Uterus (tissue), 4 donors: ENCODE results near the gene CTDP1. TPM values are rescaled to one million over a fixed set of nuclear protein-coding genes. Genes with fewer than 3 reads are reported as not detected.

Experiments
- DNase-seq, 2 donors: peaks; one replicate each; pipeline ENCODE4 v3.0.0-alpha.2; 2019 to 2020
- H3K27ac ChIP-seq, 2 donors: fragments of 200-600 bp; sonication (generic); 1 replicate in 1 of 2; 2 replicates in 1 of 2; pipeline ENCODE4 v1.5.1; 2016 to 2018
- H3K27me3 ChIP-seq, 2 donors: fragments of 200-600 bp; sonication (generic); one replicate each; pipeline ENCODE4 v1.5.1; 2018 to 2019; ENCODE audit warnings: control low read depth in 1 of 2
- H3K36me3 ChIP-seq, 2 donors: fragments of 200-600 bp; sonication (generic); one replicate each; pipeline ENCODE4 v1.5.1; 2019; ENCODE audit warnings: control low read depth in 1 of 2
- H3K4me1 ChIP-seq, 2 donors: fragments of 200-600 bp; sonication (generic); one replicate each; pipeline ENCODE4 v1.5.1; 2018 to 2019; ENCODE audit warnings: control low read depth in 1 of 2
- H3K4me3 ChIP-seq, 2 donors: fragments of 200-600 bp; sonication (generic); 1 replicate in 1 of 2; 2 replicates in 1 of 2; pipeline ENCODE4 v1.5.1; 2018 to 2019; ENCODE audit warnings: mild to moderate bottlenecking in 1 of 2
- H3K9me3 ChIP-seq, 2 donors: fragments of 200-600 bp; sonication (generic); one replicate each; pipeline ENCODE4 v1.5.1; 2019; ENCODE audit warnings: control low read depth in 1 of 2
- POLR2A ChIP-seq, 2 donors: fragments of 450-650 bp; IDR thresholded peaks; one replicate each; pipeline ENCODE4 v1.6.1; 2016; ENCODE audit warnings: antibody characterized with exemption in 2 of 2, mild to moderate bottlenecking in 1 of 2, moderate library complexity in 1 of 2
- intact Hi-C: fragments of 100-400 bp; cut with DNase I; formaldehyde crosslinking; loops from one replicate; pipeline ENCODE4 v1.15.1; 2023; ENCODE audit warnings: low total_unique reads
- total RNA-seq, 4 donors: library from RNA; depleted of rRNA in 3 of 4; stranded (reverse); fragments of >200 nt in 3 of 4; gene quantifications; one replicate each; pipeline versions ENCODE4 v1.1.0 to v1.2.4, GENCODE V29; 2014 to 2023
- TF ChIP-seq, protein P1 (sequence below), 4 experiments: fragments of 200-600 bp in 2 of 4; fragments of 450-650 bp in 2 of 4; sonication (generic) in 2 of 4; IDR thresholded peaks; one replicate each; pipeline ENCODE4 v1.5.1; 2016 to 2019; ENCODE audit warnings: antibody characterized with exemption in 4 of 4, mild to moderate bottlenecking in 2 of 4, moderate library complexity in 1 of 4
- donor health status: DM: yes; HTN: yes; CAD: no.

Gene CTDP1
- total RNA-seq, 4 donors from 2014 or later: 6.2 to 22.5 (median 20.4) TPM

DNA sequence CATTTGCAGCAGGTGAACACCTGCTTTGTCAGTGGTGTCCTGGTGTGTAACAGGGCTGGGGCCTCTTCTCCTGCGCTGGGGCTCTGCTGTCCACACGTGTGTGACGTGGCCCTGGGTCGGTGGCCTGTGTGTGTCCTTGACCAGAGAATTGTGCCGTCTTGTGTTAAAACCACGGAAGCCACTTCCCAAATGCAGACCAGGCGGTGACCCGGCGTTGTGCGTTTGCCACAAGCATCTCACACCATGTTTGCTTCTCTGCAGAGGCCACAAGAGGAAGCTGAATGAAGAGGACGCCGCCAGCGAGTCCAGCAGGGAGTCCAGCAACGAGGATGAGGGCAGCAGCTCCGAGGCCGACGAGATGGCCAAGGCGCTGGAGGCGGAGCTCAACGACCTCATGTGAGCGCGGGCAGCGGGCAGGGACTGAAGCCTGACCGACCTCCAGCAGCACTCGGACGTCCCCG is 73.8 kb downstream of the CTDP1 start:
- intact Hi-C loops: no loop called here
- Histone ChIP-seq H3K36me3 (no peaks in the 10 kb centered on the region), H3K27me3 (no peaks in the 10 kb centered on the region), H3K27ac (no peak overlapping the region), H3K9me3 (no peaks in the 10 kb centered on the region), H3K4me3 (no peak overlapping the region), H3K4me1 (no peaks in the 10 kb centered on the region)
- no peak for TF ChIP-seq POLR2A (IDR thresholded peaks at IDR 0.05)
- TF ChIP-seq, protein P1, sequence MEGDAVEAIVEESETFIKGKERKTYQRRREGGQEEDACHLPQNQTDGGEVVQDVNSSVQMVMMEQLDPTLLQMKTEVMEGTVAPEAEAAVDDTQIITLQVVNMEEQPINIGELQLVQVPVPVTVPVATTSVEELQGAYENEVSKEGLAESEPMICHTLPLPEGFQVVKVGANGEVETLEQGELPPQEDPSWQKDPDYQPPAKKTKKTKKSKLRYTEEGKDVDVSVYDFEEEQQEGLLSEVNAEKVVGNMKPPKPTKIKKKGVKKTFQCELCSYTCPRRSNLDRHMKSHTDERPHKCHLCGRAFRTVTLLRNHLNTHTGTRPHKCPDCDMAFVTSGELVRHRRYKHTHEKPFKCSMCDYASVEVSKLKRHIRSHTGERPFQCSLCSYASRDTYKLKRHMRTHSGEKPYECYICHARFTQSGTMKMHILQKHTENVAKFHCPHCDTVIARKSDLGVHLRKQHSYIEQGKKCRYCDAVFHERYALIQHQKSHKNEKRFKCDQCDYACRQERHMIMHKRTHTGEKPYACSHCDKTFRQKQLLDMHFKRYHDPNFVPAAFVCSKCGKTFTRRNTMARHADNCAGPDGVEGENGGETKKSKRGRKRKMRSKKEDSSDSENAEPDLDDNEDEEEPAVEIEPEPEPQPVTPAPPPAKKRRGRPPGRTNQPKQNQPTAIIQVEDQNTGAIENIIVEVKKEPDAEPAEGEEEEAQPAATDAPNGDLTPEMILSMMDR (IDR thresholded peaks at IDR 0.05): no peak
- DNase-seq: peak in 1 of 2 donors; percentile 6

DNA sequence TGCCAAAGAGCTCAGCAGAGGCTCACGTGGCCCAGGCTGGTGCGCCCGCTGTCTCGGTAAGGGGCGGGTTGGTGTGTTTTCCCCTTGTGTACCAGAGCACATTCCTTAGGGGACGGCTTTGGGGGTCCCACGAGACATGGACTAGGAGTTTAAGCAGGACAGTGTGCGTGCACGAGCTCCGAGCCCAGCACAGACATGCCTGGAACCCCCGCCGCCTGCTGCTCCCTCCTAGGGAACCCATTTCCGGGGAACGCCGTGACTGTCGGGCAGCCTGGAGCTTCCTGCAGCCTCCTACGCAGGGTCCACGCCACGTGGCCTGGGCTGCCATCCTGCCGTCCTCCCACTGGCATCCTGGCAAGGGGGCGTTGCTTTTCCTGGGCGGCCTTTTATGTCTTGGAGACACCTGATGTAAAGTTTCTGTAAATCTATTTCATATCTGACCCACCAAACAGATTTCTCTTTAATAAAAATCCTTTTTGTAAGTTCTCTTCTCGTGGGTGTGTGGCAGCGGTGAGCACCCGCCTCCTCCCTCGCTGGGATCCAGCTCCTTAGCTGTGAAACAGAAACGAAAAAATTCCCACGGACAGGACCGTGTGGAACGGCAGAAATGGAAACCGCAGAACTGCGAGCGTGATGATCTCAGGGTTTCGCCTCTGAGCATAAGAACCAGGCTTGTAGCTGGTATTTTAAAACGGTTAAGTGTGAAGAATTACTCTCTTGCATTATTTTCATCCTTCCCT is 74.6 kb downstream of the CTDP1 start:
- intact Hi-C loops: no loop called here
- H3K27ac ChIP-seq: no peak overlapping the region
- no peaks in the 10 kb centered on the region for H3K4me1 ChIP-seq
- no peaks in the 10 kb centered on the region for H3K36me3 ChIP-seq
- H3K4me3 ChIP-seq: no peak overlapping the region
- TF ChIP-seq, protein P1 (IDR thresholded peaks at IDR 0.05): no peak
- TF ChIP-seq POLR2A (IDR thresholded peaks at IDR 0.05): no peak
- DNase-seq: peak in 1 of 2 donors; percentile 7
- no peaks in the 10 kb centered on the region for H3K9me3 ChIP-seq
- no peaks in the 10 kb centered on the region for H3K27me3 ChIP-seq

DNA sequence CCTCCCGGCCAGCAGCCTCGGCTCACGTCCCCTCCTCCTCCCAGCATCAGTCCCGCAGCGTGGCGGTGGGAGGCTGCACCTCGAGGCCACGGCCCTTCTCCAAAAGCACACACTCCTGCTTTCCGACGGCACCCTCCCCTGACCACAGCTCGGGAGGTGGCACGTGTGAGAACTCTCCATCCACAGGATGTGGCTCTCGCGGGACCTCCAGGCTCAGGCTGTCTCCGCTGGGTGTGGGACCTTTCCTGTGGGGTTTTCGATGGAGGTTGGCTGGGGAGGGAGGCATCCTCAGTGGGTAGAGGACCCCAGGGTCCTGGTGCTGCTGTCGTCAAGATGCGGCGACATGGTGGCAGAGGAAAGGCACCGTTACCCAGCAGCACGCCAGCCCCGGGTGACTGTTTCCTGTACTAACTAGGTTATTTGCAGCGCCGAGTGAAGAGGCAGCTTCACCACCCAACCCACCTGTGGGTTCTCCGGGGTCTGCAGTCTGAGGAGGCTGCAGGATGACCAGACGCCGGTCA is 75.3 kb downstream of the CTDP1 start:
- intact Hi-C loops: no loop called here
- Histone ChIP-seq H3K9me3 (peaks cover 0 to 3% of the 10 kb centered on the region in 2 donors), H3K36me3 (no peaks in the 10 kb centered on the region), H3K4me3 (no peak overlapping the region), H3K27me3 (no peaks in the 10 kb centered on the region), H3K27ac (no peak overlapping the region), H3K4me1 (no peaks in the 10 kb centered on the region)
- TF ChIP-seq, protein P1 (IDR thresholded peaks at IDR 0.05): no peak
- DNase-seq: no peak

DNA sequence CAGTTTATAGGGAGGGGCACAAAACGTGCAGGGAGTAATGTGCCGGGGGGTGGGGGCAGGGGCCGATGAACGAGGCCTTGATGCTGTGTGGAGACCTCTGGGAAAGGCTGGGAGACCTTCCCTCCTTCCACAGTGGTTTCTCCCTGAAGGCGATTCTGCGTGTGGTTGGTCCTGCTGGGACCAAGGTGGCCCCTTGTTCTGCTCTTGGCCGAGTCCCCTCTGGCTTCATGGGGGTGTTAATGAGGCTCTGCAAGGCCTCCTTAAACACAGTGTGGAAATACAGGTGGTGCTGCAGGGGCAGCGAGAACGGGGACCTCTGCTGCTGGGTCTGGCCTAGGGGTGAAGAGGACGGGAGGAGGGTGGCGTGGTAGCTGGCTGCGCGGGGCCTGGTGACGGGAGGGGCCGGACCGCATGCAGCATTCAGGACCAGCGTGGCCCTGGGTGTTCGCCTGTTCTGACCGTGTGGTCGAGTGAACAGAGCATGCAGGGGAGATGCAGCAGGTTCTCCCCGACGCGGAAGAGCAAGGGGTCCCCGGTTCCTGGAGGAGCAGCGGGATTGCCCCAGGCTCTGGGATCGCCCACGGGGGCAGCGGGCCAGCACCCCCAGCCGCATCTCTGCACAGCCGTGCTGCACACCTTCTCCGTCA is 76.0 kb downstream of the CTDP1 start:
- peak in 1 of 2 donors; percentile 7 for DNase-seq
- no peak overlapping the region for H3K4me3 ChIP-seq
- H3K36me3 ChIP-seq: no peaks in the 10 kb centered on the region
- intact Hi-C loops: no loop called here
- H3K9me3 ChIP-seq: peaks cover 0 to 10% of the 10 kb centered on the region in 2 donors
- no peaks in the 10 kb centered on the region for H3K4me1 ChIP-seq
- TF ChIP-seq POLR2A (IDR thresholded peaks at IDR 0.05): no peak
- TF ChIP-seq, protein P1 (IDR thresholded peaks at IDR 0.05): no peak
- H3K27me3 ChIP-seq: no peaks in the 10 kb centered on the region
- H3K27ac ChIP-seq: no peak overlapping the region

DNA sequence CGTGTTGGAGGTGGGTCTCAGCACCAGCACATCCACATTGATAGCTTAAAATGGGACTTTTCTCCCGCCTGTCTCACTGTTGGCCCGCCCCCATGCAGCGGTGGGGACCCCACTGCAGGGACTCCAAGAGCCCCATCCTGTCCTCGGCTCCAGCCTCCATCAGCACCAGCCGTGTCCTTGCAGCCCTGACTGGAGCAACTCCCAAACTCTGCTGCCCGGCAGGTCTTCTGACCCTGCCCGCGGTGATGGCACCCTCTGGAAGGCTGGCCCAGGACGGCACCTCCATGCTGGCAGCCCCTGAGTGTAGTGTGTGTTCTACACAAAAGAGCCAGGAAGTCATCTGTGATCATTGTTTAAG is 76.5 kb downstream of the CTDP1 start:
- Histone ChIP-seq H3K27me3 (no peaks in the 10 kb centered on the region), H3K4me1 (no peaks in the 10 kb centered on the region), H3K27ac (no peak overlapping the region), H3K9me3 (peaks cover 0 to 10% of the 10 kb centered on the region in 2 donors), H3K4me3 (no peak overlapping the region), H3K36me3 (no peaks in the 10 kb centered on the region)
- no peak for DNase-seq
- no peak for TF ChIP-seq POLR2A (IDR thresholded peaks at IDR 0.05)
- TF ChIP-seq, protein P1 (IDR thresholded peaks at IDR 0.05): no peak
- intact Hi-C loops: no loop called here
